NOMO-1 treated with DMSO at 0.1 percent for 48 hours (cell line): Measurements from ENCODE around the gene DGKD.
"Not testable (repeated sequence)": the region's sequence is repeated elsewhere in the genome, so short reads cannot be mapped to it uniquely, and the experiment has no call there.

Source experiments
- DNase-seq: peaks from one replicate; lab custom pipeline; 2025; ENCODE audit not compliant: unreplicated experiment; lab: John Stamatoyannopoulos, UW

Gene DGKD

DNA sequence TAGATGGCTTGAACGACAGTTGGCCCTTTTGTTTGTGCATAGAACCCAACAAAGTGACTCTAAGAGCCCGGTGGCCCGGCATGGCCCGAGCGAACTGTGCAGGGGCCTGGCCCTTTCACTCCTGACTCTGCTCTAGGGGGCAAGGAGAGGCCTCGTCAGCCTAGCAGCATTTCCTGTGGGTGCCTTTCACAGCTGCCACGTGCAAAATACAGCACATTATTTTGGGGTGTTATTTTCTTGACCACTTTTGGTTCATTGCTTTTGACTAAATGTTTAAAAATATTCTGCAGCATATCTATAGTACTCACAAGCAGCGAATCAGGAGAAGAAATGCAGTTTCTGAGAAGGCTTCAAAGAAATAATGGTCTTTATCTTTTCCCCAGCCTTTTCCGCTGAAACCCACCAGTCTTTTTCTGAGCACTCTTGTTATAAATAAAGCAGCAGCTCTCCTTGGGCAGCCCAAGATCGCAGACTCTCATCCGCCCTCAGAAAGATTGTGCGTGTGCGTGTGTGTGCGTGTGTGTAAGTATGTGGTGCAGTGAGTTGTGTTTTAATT is 31.3 kb downstream of the DGKD start:
- no peak for DNase-seq

DNA sequence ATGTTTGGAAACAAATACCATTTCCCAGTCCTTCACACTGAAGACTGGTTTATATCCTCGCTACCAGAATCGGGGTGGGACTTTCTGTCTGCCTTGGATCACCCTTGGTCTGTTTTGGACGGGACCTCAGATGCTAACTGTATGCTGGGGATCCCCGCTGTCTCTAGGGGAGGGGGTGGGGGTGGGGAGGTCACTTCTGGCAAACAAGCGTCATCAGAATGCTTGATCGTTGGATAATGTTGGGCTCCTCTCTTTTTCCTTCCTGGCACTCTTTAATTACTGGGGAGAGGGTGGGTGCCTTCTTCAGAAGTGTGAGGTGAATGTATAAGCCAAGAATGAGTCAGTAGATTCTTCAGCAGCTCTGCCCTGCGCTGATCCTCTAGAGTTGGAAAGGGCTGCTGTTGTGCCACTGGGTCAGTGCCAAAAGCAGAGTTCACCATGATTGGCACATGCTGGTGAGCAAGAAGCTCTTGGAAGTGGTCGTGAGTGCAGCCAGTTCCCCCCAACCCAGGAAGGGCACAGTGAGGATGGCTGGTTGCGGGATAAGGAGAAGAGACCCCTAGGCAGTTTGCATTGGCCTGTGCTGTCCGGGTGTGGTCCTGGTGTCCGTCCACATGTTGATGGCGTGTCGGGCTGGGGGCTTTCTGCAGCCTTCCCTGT is 32.2 kb downstream of the DGKD start:
- DNase-seq, result no peak

DNA sequence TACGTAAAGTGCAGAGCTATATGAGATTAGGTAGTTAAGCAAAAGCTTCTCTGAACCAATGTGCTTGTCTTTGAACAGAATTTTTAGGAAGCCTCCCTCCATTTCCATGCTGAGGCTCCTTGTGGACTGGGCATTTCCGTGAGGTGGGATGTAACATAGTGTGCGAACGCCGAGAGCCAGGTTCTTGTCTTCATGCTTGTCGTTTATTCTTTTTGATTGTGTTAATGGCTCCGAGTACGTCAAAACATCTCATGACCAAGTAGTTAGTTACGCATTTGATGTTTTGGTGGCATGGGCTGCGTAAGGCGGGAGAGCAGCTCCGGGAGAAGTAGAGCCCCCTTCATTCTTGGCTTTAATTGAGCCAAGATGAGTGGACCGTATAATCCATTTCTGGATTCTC is 32.9 kb downstream of the DGKD start:
- no peak for DNase-seq

DNA sequence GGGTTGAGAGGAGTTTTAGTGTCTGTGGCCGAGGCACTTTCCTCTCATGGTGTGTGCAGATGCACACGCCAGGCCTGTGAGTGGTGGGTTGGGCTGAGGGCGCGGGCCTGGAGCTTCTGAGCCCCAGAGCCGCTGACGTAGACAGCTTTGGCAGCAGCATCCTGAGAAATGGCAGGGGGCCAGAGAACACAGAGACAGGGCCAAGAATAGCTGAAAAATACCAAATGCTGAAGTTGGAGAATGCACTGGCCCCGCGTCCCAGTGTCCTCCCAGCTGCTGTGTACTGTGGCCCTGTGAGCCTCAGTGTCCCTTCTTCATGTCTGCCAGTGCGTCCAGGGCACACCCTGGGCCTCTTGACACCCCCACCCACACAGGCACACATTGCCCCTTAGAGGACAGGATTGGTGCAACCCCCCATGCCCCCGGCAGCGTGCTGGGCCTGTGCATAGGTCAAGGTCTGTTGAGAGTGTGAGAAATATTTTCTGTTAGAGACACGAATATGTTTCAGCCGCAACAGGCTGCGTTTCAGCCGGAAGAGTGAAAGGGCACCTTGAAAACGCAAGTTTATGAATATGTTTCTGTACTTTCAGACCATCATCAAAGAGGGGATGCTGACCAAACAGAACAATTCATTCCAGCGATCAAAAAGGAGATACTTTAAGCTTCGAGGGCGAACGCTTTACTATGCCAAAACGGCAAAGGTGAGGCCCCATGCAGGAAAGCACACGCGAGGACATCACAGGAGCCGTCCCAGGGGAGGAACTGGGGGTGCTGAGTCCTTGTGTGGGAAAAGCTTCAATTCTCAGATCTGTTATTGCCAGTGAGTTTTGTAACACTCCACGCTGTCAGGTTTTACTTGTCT is 33.6 kb downstream of the DGKD start:
- DNase-seq, result no peak

DNA sequence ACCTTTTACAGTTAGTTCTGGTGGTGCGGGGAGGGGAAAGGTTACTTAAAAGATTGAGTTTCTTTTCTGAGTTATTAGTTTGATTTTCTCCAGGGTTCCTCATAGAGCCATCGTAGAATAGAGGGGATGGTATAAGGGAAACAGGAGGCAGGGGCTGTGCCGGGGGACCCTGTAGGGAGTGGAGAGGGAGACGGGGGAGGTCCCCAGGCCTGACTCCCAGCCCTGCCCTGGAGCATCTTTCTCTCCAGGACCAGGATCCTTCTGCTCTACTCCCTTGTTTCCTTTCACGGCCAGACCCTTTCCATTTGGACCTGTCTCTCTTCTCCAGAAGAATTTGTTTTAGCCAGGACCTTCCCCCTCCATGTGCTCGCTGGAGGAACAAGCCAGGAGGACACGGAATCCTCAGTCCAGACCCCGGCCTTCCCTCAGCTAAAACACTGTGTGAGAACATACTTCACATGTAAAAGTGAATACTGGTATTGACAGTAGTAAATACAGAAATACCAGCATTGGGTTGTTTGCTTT is 35.4 kb downstream of the DGKD start:
- no peak for DNase-seq

DNA sequence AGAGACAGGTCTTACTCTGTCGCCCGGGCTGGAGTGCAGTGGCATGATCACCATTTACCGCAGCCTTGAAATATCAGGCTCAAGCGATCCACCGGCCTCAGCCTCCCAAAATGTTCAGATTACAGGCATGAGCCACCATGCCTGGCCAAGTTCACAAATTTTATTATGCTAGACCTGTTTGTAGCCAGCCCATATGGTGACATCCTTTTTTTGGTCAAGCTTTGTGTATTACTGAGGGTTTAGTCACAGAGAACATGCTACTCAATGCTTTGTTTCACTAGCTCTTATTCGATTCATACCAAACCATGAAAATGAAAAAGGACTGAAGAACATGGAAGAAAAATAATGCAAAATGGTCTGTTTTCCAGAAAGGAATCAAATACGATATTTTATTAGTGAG is 41.4 kb downstream of the DGKD start:
- DNase-seq, result no peak

DNA sequence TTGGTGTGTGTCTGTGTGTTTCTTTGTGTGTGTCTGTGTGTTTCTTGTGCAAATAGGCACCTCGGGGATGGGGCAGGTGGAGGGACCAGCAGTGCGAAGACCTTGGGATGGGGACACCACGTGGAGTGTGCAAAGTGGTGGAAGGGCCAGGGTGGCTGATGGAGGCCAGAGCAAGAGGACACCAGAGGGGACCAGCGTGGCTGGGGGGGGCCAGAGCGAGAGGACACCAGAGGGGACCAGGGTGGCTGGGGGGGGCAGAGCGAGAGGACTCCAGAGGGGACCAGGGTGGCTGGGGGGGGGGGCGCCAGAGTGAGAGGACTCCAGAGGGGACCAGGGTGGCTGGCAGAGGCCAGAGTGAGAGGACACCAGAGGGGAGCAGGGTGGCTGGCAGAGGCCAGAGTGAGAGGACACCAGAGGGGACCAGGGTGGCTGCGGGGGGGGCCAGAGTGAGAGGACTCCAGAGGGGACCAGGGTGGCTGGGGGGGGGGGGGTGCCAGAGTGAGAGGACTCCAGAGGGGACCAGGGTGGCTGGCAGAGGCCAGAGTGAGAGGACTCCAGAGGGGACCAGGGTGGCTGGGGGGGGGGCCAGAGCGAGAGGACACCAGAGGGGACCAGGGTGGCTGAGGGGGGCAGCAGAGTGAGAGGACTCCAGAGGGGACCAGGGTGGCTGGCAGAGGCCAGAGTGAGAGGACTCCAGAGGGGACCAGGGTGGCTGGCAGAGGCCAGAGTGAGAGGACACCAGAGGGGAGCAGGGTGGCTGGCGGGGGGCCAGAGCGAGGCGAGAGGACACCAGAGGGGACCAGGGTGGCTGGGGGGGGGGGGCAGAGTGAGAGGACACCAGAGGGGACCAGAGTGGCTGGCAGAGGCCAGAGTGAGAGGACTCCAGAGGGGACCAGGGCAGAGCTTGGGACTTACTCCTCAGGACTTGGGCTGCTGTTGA is 42.7 kb downstream of the DGKD start:
- DNase-seq, result not testable (repeated sequence)

DNA sequence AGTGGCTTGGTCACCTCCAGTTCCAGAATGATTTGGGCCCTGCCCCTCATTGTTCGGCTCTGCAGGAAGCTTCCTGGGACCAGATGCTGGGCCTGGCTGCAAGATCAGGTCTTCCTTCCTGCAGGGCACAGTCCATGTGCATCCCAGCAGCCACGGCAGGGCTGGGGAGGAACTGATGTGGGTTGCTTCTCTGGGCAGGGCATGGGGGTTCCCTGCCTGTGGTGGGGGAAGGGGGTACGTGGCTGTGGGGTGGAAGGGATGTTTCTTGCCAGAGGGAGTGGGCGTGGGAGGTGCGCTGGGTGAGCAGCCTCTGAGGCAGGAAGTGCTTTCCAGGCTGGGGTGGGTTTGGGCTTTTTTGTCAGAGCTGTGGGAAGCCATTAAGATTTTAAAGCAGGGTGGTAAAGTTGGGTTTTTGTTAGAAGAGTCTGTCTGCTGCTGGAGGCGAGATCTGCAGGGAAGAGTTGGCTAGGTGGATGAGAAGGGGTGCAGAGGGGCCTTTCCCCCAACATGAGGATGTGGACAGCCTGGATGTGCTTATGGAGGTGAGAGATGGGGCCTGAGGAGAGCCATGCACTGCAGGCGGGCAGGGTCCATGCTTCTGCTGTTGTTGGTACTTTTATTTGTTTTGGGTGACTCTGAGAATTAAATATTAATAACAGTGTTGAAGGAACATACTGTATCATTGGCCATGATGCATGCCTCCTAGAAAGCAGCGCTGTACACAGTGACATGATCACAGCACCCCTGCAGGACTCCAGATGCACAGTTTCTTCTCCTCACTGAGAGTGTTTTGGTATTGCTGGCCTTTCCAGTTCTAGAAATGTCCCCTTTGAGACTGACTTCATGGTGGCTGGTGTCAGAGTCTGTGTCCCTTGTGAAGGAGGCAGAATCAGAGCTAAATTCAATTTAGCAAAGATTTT is 45.3 kb downstream of the DGKD start:
- DNase-seq, result no peak

DNA sequence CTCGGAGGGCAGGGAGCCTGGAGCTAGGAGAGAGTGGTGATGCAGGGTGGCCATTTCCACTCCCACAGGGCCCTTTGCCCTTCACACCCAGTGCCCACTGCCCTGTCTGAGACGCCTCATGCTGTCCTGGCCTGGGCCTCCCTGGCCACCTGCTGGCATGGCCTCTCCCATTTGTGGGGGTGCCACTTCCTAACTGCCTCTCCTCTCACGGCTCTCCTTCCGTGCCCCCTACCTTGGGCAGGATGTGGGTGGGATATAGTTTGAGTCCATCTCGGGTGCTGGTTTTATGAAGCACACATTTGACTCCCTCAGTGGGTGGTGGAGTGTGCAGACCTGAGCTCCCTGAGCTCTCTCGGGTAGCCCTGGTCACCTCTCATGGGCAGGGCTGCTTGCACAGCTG is 46.0 kb downstream of the DGKD start:
- DNase-seq, result no peak

DNA sequence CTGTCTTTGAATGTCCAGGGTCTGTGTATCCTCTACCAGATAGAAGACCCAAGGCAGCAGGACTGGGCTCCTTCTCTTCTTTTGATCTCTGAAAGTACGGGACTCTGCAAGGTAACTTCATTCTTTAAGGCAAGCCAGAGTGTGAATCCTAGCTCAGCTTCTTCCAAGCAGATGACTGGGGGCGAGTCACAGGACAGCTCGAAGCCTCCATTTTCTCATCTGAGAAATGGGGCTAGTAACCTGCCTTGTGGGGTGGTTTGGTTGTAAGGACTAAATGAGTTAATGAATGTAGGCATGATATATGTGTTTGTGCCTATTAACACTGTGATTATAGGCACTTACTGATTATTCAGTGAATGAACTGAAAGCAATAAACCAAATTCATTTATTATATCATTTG is 46.7 kb downstream of the DGKD start:
- DNase-seq, result no peak

DNA sequence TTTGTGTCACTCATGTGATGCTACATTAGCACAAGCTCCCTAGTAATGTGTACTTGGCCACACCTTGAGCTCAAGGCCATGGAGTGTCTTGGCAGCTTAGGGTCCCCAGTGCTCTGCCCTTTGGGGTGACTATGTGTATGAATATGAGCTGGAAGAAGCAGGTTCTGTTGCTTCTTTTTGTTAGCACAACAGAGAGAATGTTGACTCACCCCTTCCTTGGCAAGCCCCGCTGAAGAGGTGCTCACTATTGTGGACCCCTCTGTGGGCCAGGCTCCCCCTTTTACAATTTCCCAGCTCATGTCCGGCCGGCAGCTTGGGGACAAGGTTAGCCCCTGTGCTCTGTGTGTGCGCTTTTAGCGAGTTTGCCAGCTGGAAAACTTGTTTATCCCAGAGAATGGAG is 48.1 kb downstream of the DGKD start:
- no peak for DNase-seq

DNA sequence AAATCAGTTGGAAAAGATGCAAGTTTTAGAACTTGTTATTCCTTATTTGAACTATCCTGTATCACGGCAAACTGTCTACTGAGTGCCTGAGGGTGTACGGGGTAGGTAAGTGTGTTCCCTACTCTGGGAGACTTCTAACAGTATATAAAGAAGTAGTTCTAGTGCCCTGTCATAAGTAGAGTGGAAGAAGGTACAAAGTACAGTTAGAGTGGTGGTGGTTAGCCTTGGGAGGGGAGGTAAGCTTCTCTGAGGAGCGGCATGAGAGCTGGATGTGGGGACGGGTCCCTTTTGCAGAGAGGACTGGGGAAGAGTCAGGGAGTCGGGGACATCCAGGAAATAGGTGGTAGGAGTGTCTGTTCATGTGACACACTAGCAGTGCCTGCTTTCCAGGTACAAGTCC is 48.5 kb downstream of the DGKD start:
- DNase-seq, result no peak

DNA sequence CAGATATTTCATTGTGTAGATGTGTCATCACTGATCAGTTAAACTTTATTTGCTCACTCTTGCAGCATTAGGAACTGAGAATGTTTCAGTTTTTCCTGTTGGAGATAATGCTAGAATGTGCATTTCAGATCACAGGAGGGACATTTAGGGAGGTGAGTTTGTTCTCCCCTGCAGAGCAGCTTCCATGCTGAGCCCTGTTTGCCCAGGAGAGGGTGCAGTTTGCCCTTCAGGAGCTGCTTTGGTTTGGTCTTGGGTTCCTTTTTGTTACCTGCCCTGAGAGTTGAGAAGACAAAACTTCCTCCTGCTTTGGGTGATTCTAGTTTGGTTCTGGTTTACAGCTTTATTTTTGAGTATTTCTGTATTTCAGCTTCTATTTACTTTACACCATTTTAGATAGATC is 49.9 kb downstream of the DGKD start:
- peak; percentile 55 for DNase-seq

DNA sequence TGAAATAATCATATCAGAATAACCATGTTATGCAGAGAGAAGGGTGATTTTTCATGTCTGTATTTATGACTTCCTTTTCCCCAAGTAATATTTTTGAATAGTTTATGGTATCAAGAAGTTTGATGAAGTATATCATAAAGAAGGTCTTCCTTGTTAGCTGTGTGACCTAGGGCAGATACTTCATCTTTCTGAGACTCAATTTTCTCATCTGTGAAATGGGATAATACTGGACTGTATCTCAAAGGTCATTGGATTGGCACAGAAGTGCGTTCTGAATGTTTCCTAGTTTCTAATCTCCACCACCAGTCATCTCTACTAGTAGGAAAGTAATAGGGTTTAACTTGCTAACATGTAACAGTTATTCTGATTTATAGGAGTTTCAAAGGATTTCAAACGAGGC is 52.6 kb downstream of the DGKD start:
- DNase-seq, result no peak

DNA sequence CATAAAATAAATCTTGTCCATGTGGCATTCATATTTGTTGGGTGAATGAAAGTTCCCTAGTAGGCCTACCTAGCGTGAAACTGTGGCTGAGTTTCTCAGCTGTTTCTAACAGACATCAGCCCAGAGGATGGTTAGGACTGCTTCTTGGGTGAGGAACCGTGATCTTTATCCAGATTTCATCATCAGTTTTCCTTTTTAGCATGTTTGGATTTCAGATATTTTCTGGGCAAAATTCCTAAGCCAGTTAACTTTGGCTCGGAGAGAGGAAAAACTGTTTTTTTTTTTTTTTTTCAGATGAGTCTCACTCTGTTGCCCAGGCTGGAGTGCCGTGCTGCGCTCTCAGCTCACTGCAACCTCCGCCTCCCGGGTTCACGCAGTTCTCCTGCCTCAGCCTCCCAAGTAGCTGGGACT is 53.5 kb downstream of the DGKD start:
- no peak for DNase-seq

DNA sequence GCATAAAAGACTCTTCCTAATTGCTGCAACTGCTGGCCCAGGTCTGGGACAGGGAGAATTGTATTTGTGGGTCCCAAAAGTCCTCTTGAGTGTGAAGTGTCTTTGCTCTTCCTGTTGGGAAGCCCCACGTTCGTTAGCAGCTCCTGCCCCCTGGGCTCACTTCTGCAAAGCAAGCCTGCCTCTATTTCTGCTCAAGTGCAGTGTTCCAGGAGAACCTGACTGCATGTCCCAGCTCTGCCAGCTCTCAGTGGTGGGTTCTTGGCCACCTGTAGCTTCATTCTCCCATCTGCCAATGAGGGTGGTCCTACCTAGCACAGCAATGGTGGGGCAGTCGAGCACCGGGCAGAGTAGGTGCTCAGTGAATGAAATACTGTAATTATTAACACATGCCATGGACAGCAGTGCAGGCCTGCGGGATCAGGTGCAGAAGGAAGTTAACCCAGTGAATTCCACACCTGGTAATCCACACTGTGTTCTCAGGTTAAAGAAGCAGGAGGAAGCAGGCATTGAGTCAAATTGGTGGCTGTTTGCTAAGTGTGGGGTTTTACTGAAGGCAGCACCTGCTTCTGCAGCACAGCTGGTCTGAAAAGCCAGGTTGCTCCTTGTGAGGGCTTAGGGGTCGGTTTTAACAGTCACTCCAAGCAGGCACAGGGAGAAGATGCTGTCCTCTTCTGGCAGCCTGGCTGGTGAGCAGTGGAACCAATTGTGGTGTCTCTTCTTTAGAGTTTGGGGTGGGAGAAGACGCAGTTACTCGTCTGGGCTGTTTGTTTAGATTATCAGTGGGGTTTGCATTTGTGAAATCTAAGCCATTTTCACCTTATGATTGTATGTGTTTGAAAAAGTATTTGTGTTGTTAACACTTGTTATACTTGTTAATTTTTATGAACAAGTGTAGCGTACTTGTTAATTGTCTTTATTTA is 54.3 kb downstream of the DGKD start:
- no peak for DNase-seq

DNA sequence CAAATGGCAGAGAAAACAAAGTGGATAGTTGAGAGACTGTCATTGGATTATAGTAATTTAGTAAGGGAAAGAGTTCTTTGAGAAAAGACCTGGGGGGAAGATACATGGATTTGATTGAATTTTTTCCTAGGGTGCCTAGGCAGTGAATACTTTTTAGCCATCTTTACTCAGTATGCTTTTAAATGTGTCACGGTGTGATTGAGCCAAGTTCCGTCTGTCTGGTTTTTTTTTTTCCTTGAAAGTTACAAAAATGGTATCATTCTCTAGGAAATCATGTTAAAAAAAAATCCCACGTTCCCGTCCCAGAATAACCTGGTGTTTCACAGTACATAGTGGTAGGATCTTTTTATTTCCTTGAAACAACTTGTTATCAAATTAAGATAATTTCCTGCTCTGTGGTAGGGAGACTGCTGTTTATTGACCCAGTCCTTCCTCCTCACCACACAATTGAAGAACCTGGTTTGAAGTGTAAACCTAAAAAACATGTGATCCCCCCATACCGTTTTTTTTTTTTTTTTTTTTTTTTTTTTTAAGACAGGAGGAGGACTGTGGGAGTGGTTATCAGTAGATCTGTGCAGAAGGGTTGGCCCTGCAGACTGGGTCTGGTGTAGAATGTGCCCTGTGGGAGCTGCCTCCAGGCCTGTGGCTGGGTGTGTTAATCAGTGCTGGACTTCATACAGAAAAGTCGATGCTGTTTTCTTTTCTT is 55.1 kb downstream of the DGKD start:
- no peak for DNase-seq

DNA sequence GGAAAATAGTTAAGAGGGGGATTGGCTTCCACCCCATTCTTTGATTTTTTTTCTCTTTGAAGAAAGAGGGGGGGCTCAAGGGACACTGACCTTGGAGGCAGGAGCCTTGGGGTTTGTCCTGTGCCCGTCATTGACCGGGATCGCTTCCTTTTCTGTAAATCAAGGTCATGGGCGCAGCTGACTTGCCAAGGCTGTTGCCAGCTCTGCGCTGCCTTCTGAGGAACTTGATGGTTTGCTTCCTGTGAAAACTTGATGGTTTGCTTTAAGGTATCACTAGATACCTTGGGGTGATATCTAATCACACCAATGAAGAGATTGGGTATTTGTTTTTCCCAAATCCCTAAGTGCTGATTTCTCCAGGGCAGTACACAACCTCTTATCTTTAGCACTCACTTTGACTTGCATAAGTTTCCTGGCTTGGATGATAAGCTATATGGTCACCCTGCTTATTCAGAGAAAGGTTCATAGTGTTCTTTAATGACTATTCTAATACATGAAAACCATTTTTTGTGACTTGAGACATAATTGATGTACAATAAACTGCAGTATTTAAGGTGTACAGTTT is 56.0 kb downstream of the DGKD start:
- no peak for DNase-seq
